Activated CD4-positive, alpha-beta T cell treated with anti-CD3 and anti-CD28 coated beads, Interleukin-2, amount 10 ng/mL, durations not matched to agents 7 days and 5 days (primary cell): ENCODE data around the gene CKS1B. TPM values are rescaled to one million over a fixed set of nuclear protein-coding genes. Genes with fewer than 3 reads are reported as not detected.
"Not testable (repeated sequence)": the region's sequence is repeated elsewhere in the genome, so short reads cannot be mapped to it uniquely, and the experiment has no call there.

Experiments used
- CTCF ChIA-PET: fragments of 350-600 bp; sonication (Branson Sonifier 250); formaldehyde crosslinking; loops from one replicate; lab custom pipeline; 2021; ENCODE audit warnings: antibody characterized with exemption; lab: Charles Lee
- POLR2A ChIA-PET: fragments of 350-600 bp; sonication (Branson Sonifier 250); formaldehyde crosslinking; loops from one replicate; lab custom pipeline; 2021; ENCODE audit warnings: antibody characterized with exemption; lab: Charles Lee
- DNase-seq: peaks from one replicate; pipeline ENCODE4 v3.0.0-alpha.2; 2020
- H3K27ac Mint-ChIP-seq: one replicate; pipeline ENCODE4 v1.8.0; 2021; ENCODE audit warnings: mild to moderate bottlenecking, moderate library complexity, mixed read lengths
- H3K27me3 Mint-ChIP-seq: one replicate; pipeline ENCODE4 v1.8.0; 2021; ENCODE audit warnings: mixed read lengths
- H3K36me3 Mint-ChIP-seq: one replicate; pipeline ENCODE4 v1.8.0; 2021; ENCODE audit warnings: low read depth, mixed read lengths
- H3K4me1 Mint-ChIP-seq: one replicate; pipeline ENCODE4 v1.8.0; 2021; ENCODE audit warnings: mixed read lengths
- H3K4me3 Mint-ChIP-seq: one replicate; pipeline ENCODE4 v1.8.0; 2021; ENCODE audit warnings: mild to moderate bottlenecking, moderate library complexity, mixed read lengths
- H3K9me3 Mint-ChIP-seq: one replicate; pipeline ENCODE4 v1.8.0; 2021; ENCODE audit warnings: mixed read lengths
- total RNA-seq, 2 experiments: library from RNA; stranded (reverse); gene quantifications; one replicate each; pipeline ENCODE4 v1.2.3, GENCODE V29; 2021

CKS1B gene
- total RNA-seq, 2 experiments from 2014 or later = 147 to 157 TPM

GRCh38 chr1:154994269-154994587, 19.7 kb downstream of the CKS1B start:
- H3K27ac Mint-ChIP-seq = peak overlapping the region; percentile 60
- H3K4me1 Mint-ChIP-seq = peaks cover 24% of the 10 kb centered on the region
- no peak overlapping the region for H3K4me3 Mint-ChIP-seq
- no peaks in the 10 kb centered on the region for H3K27me3 Mint-ChIP-seq
- CTCF ChIA-PET = interaction anchor here (0.7 to 13.0 kb wide), 11 partner anchors 10 to 435 kb away, joined by 3 to 184 read pairs (median 3); partner anchors contain the start of genes ADAM15, FLAD1 and PYGO2
- POLR2A ChIA-PET = interaction anchor here (1.2 kb wide), 1 partner anchor 20 kb away, joined by 6 read pairs; the partner anchor contains the start of gene CKS1B
- no peak for DNase-seq
- no peaks in the 10 kb centered on the region for H3K9me3 Mint-ChIP-seq
- peaks cover 8% of the 10 kb centered on the region for H3K36me3 Mint-ChIP-seq

- DNase-seq = no peak
- ChIA-PET CTCF (interaction anchor here (0.7 to 13.0 kb wide), 10 partner anchors 10 to 256 kb away, joined by 3 to 184 read pairs (median 4); partner anchors contain the start of genes ADAM15, FLAD1 and PYGO2), POLR2A (interaction anchor here (1.2 kb wide), 1 partner anchor 21 kb away, joined by 6 read pairs; the partner anchor contains the start of gene CKS1B)
- peaks cover 25% of the 10 kb centered on the region for H3K4me1 Mint-ChIP-seq
- H3K27me3 Mint-ChIP-seq = no peaks in the 10 kb centered on the region
- no peaks in the 10 kb centered on the region for H3K9me3 Mint-ChIP-seq
- no peak overlapping the region for H3K4me3 Mint-ChIP-seq
- peaks cover 7% of the 10 kb centered on the region for H3K36me3 Mint-ChIP-seq
- peak overlapping the region; percentile 60 for H3K27ac Mint-ChIP-seq
Observed at GRCh38 chr1:154994591-154994990, 20.1 kb downstream of the CKS1B start.

GRCh38 chr1:154995301-154995983, 21.0 kb downstream of the CKS1B start:
- H3K27ac Mint-ChIP-seq, H3K9me3 Mint-ChIP-seq, H3K27me3 Mint-ChIP-seq, H3K4me3 Mint-ChIP-seq, H3K36me3 Mint-ChIP-seq, DNase-seq, POLR2A ChIA-PET: not testable (repeated sequence)
- H3K4me1 Mint-ChIP-seq = peaks cover 33% of the 10 kb centered on the region
- CTCF ChIA-PET = interaction anchor here (0.7 to 13.0 kb wide), 7 partner anchors 8 to 401 kb away, joined by 3 to 184 read pairs (median 5); partner anchors contain the start of gene FLAD1

- Mint-ChIP-seq H3K27me3 (no peaks in the 10 kb centered on the region), H3K4me1 (peaks cover 33% of the 10 kb centered on the region), H3K4me3 (no peak overlapping the region), H3K27ac (no peak overlapping the region), H3K36me3 (peaks cover 2% of the 10 kb centered on the region), H3K9me3 (no peaks in the 10 kb centered on the region)
- CTCF ChIA-PET = interaction anchor here (1.0 to 13.0 kb wide), 8 partner anchors 9 to 919 kb away, joined by 3 to 184 read pairs (median 4); partner anchors contain the start of genes FLAD1 and SHC1
- POLR2A ChIA-PET = no interaction called here
- no peak for DNase-seq
Observed at GRCh38 chr1:154996966-154997701, 22.7 kb downstream of the CKS1B start.

GRCh38 chr1:154998201-154998780, 23.8 kb downstream of the CKS1B start:
- Mint-ChIP-seq H3K27ac (peak overlapping the region; percentile 20), H3K4me3 (no peak overlapping the region), H3K9me3 (no peaks in the 10 kb centered on the region), H3K27me3 (no peaks in the 10 kb centered on the region), H3K4me1 (peaks cover 33% of the 10 kb centered on the region), H3K36me3 (peaks cover 3% of the 10 kb centered on the region)
- ChIA-PET POLR2A (interaction anchor here (1.0 to 1.5 kb wide), 2 partner anchors 14 to 25 kb away, joined by 3 to 7 read pairs; partner anchors contain the start of gene FLAD1), CTCF (interaction anchor here (0.8 to 13.0 kb wide), 21 partner anchors 8 to 438 kb away, joined by 3 to 184 read pairs (median 5); partner anchors contain the start of genes ADAM15, CKS1B, FLAD1 and PBXIP1)
- no peak for DNase-seq

- H3K4me3 Mint-ChIP-seq = peak overlapping the region; percentile 59
- H3K27me3 Mint-ChIP-seq = no peaks in the 10 kb centered on the region
- H3K9me3 Mint-ChIP-seq = no peaks in the 10 kb centered on the region
- H3K27ac Mint-ChIP-seq = peak overlapping the region; percentile 81
- POLR2A ChIA-PET = interaction anchor here (0.6 to 1.5 kb wide), 3 partner anchors 15 to 39 kb away, joined by 3 to 7 read pairs (median 5); partner anchors contain the start of gene FLAD1
- DNase-seq = peak; percentile 73
- peaks cover 37% of the 10 kb centered on the region for H3K4me1 Mint-ChIP-seq
- peaks cover 6% of the 10 kb centered on the region for H3K36me3 Mint-ChIP-seq
- CTCF ChIA-PET = interaction anchor here (0.7 to 13.0 kb wide), 24 partner anchors 9 to 439 kb away, joined by 3 to 184 read pairs (median 5); partner anchors contain the start of genes ADAM15, CKS1B, FLAD1 and PBXIP1
Observed at GRCh38 chr1:154998818-154999570, 24.5 kb downstream of the CKS1B start.

- ChIA-PET POLR2A (interaction anchor here (0.6 to 1.5 kb wide), 3 partner anchors 16 to 40 kb away, joined by 3 to 7 read pairs (median 5); partner anchors contain the start of gene FLAD1), CTCF (interaction anchor here (0.7 to 13.0 kb wide), 24 partner anchors 9 to 440 kb away, joined by 3 to 184 read pairs (median 5); partner anchors contain the start of genes ADAM15, CKS1B, FLAD1 and PBXIP1)
- Mint-ChIP-seq H3K27ac (peak overlapping the region; percentile 91), H3K9me3 (no peaks in the 10 kb centered on the region), H3K36me3 (peaks cover 10% of the 10 kb centered on the region), H3K4me1 (peaks cover 45% of the 10 kb centered on the region), H3K27me3 (no peaks in the 10 kb centered on the region), H3K4me3 (peak overlapping the region; percentile 93)
- DNase-seq = peak; percentile 38
Observed at GRCh38 chr1:154999571-155000410, 25.3 kb downstream of the CKS1B start.

- POLR2A ChIA-PET = no interaction called here
- no peaks in the 10 kb centered on the region for H3K9me3 Mint-ChIP-seq
- no peaks in the 10 kb centered on the region for H3K27me3 Mint-ChIP-seq
- peak overlapping the region; percentile 91 for H3K27ac Mint-ChIP-seq
- H3K4me3 Mint-ChIP-seq = peak overlapping the region; percentile 93
- peaks cover 46% of the 10 kb centered on the region for H3K4me1 Mint-ChIP-seq
- CTCF ChIA-PET = interaction anchor here (0.7 to 13.0 kb wide), 11 partner anchors 12 to 440 kb away, joined by 3 to 184 read pairs (median 9); partner anchors contain the start of genes ADAM15, FLAD1, PYGO2 and SHC1
- DNase-seq = no peak
- peaks cover 10% of the 10 kb centered on the region for H3K36me3 Mint-ChIP-seq
Observed at GRCh38 chr1:155000411-155000725, 25.9 kb downstream of the CKS1B start.

- CTCF ChIA-PET = interaction anchor here (0.6 to 13.0 kb wide), 8 partner anchors 13 to 58 kb away, joined by 3 to 184 read pairs (median 8); partner anchors contain the start of genes ADAM15, FLAD1 and PYGO2
- peaks cover 51% of the 10 kb centered on the region for H3K4me1 Mint-ChIP-seq
- POLR2A ChIA-PET = interaction anchor here (0.7 kb wide), 2 partner anchors 19 to 50 kb away, joined by 3 to 5 read pairs; partner anchors contain the start of gene ADAM15
- H3K27ac Mint-ChIP-seq = peak overlapping the region; percentile 91
- H3K27me3 Mint-ChIP-seq = no peaks in the 10 kb centered on the region
- H3K9me3 Mint-ChIP-seq = no peaks in the 10 kb centered on the region
- peak overlapping the region; percentile 93 for H3K4me3 Mint-ChIP-seq
- DNase-seq = peak; percentile 82
- H3K36me3 Mint-ChIP-seq = peaks cover 10% of the 10 kb centered on the region
Observed at GRCh38 chr1:155000726-155001424, 26.4 kb downstream of the CKS1B start.

- ChIA-PET CTCF (interaction anchor here (0.6 to 13.0 kb wide), 5 partner anchors 13 to 58 kb away, joined by 3 to 184 read pairs (median 10); partner anchors contain the start of gene ADAM15), POLR2A (interaction anchor here (0.7 kb wide), 2 partner anchors 18 to 50 kb away, joined by 3 to 5 read pairs; partner anchors contain the start of gene ADAM15)
- DNase-seq = no peak
- Mint-ChIP-seq H3K4me3 (peak overlapping the region; percentile 93), H3K36me3 (peaks cover 12% of the 10 kb centered on the region), H3K4me1 (peaks cover 55% of the 10 kb centered on the region), H3K27me3 (no peaks in the 10 kb centered on the region), H3K27ac (peak overlapping the region; percentile 91), H3K9me3 (no peaks in the 10 kb centered on the region)
Observed at GRCh38 chr1:155001425-155001674, 26.9 kb downstream of the CKS1B start.
